Subcutaneous abdominal adipose tissue (tissue), 5 donors: ENCODE measurements around the gene HMGCL.
A peak's percentile ranks its signal among the peaks of the same experiment; 100 is the strongest.

ENCODE experiments used
- H3K27ac ChIP-seq: one replicate; pipeline ENCODE4 v1.7.0; 2013; ENCODE audit warnings: low read depth, mild to moderate bottlenecking, inconsistent platforms, low read length, moderate library complexity
- H3K27me3 ChIP-seq, 5 donors: one replicate each; pipeline ENCODE4 v1.7.0; 2013; ENCODE audit warnings: low read length in 5 of 5, inconsistent platforms in 1 of 5; ENCODE audit not compliant: control insufficient read depth in 5 of 5, insufficient read depth in 4 of 5
- H3K36me3 ChIP-seq, 5 donors: one replicate each; pipeline ENCODE4 v1.7.0; 2013; ENCODE audit warnings: low read length in 5 of 5; ENCODE audit not compliant: control insufficient read depth in 5 of 5, insufficient read depth in 5 of 5
- H3K4me1 ChIP-seq, 5 donors: one replicate each; pipeline ENCODE4 v1.7.0; 2013; ENCODE audit warnings: low read length in 5 of 5, mild to moderate bottlenecking in 3 of 5, moderate library complexity in 1 of 5; ENCODE audit not compliant: control insufficient read depth in 5 of 5, insufficient read depth in 5 of 5
- H3K4me3 ChIP-seq, 5 donors: one replicate each; pipeline ENCODE4 v1.7.0; 2013; ENCODE audit warnings: low read length in 5 of 5, low read depth in 1 of 5
- H3K9ac ChIP-seq, 5 donors: one replicate each; pipeline ENCODE4 v1.7.0; 2013; ENCODE audit warnings: low read length in 5 of 5, mild to moderate bottlenecking in 4 of 5, moderate library complexity in 3 of 5
- H3K9me3 ChIP-seq, 5 donors: one replicate each; pipeline ENCODE4 v1.7.0; 2013; ENCODE audit warnings: low read length in 5 of 5; ENCODE audit not compliant: control insufficient read depth in 5 of 5
- donor health status: healthy.
- donor health status: healthy.
- donor health status: healthy.
- donor health status: healthy.
- donor health status: healthy.

The HMGCL gene

DNA sequence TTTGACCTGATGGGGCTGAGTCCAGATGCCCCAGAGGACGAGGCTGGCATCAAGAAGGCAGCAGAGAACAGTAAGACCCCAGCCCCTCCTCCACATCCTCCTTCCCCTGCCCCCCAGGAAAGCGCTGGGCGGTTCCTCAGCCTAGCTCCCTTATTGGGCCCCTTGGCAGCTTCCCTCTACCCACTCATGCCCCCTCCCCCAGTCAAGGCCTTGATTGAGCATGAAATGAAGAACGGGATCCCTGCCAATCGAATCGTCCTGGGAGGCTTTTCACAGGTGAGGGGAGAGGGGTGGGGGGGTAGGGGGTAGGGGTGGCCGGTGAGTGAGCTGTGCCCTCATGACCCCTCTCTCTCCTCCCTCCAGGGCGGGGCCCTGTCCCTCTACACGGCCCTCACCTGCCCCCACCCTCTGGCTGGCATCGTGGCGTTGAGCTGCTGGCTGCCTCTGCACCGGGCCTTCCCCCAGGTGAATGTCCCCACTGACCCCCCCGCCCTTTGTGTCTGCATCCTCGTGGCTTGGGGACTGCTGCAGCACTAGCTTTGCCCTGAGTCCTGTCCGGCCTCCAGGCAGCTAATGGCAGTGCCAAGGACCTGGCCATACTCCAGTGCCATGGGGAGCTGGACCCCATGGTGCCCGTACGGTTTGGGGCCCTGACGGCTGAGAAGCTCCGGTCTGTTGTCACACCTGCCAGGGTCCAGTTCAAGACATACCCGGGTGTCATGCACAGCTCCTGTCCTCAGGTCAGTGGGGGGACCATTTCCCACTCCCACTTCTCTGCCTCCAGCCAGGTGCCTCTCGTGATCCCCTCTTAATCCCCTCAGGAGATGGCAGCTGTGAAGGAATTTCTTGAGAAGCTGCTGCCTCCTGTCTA lies 31.1 kb downstream of the HMGCL start:
- peaks cover 0 to 57% (median 37%) of the 10 kb centered on the region in 5 donors for H3K36me3 ChIP-seq
- no peak overlapping the region for H3K4me3 ChIP-seq
- H3K27me3 ChIP-seq, result no peaks in the 10 kb centered on the region
- H3K27ac ChIP-seq, result no peak overlapping the region
- peaks cover 9 to 32% (median 28%) of the 10 kb centered on the region in 5 donors for H3K4me1 ChIP-seq
- no peaks in the 10 kb centered on the region for H3K9me3 ChIP-seq
- H3K9ac ChIP-seq, result no peak overlapping the region

DNA sequence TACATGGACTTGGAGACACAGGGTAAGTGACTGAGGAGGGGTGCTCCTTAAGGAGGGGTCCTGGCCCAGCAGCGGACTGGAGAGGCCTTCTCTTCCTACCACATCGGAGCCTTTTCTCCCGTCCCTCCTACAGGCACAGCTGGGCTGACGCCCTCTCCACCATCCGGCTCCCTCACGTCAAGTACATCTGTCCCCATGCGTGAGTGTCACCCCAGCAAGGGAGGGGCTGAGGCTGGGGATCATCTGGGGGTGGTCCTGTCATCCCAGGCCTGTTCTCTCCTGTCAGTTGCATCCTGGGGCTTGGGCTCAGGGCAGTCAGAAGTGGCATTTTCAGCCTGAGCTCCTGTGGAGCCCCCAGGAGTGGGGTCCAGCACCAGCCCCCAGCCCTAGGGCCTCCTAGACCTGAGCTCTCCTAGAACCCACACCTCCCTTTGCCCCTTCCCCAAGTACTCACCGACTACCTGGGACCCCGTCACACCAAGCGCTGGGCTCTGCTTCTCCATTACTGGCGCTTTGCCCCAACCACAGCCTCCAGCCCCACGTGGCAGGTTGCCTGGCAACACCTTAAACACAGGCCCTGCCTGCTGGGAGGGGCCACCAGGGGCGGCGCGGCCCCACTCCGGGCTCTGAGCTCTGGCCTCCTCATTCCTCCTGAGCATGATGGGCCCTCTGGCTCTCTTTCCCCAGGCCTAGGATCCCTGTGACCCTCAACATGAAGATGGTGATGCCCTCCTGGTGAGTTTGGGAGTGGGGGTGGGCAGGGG lies 32.0 kb downstream of the HMGCL start:
- H3K27ac ChIP-seq, result no peak overlapping the region
- peaks cover 9 to 29% (median 23%) of the 10 kb centered on the region in 5 donors for H3K4me1 ChIP-seq
- no peaks in the 10 kb centered on the region for H3K27me3 ChIP-seq
- H3K9ac ChIP-seq, result peak overlapping the region in 1 of 5 donors; percentile 64
- H3K4me3 ChIP-seq, result no peak overlapping the region
- peaks cover 0 to 61% (median 36%) of the 10 kb centered on the region in 5 donors for H3K36me3 ChIP-seq
- no peaks in the 10 kb centered on the region for H3K9me3 ChIP-seq

DNA sequence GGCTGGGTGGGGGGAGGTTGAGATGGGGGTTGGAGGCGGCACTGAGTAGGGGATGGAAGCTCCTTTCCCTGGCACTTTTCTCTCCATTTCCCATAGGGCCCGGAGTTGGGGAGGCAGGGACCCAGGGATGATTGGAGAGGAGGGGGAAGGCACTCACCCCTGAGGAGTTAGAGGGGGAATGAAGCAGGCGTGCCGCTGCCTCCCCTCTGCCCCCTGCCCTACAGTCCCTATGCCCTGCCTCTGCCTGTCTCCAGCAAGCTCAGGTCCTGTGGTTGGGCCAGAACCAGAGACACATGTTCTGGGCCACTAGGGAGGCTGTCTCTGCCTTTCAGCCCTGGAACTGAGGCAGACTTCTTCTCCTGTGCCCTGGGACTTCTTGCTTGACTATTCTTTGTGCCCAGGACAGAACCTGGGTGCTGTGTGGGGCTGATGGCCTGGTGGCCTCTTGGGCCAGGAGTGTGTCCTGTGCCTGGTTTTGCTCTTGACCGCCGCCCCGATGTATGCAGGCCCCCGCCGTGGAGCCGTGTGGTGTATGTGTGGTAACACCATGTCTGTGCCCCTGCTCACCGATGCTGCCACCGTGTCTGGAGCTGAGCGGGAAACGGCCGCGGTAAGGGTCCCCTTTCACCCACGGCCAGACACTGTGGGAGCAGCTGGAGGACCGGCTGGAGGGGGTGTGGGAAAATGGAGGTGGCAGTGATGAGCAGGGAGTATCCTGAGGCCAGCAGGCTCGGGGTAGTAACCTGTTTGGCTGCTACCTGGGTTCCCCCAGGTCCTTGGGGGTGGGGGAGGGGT lies 32.9 kb downstream of the HMGCL start:
- H3K4me1 ChIP-seq, result peaks cover 9 to 29% (median 23%) of the 10 kb centered on the region in 5 donors
- peaks cover 0 to 61% (median 37%) of the 10 kb centered on the region in 5 donors for H3K36me3 ChIP-seq
- H3K9me3 ChIP-seq, result no peaks in the 10 kb centered on the region
- H3K4me3 ChIP-seq, result peak overlapping the region in 4 of 5 donors; percentile 32 to 75 (median 35)
- no peak overlapping the region for H3K27ac ChIP-seq
- no peaks in the 10 kb centered on the region for H3K27me3 ChIP-seq
- H3K9ac ChIP-seq, result peak overlapping the region in 3 of 5 donors; percentile 4 to 64 (median 59)

DNA sequence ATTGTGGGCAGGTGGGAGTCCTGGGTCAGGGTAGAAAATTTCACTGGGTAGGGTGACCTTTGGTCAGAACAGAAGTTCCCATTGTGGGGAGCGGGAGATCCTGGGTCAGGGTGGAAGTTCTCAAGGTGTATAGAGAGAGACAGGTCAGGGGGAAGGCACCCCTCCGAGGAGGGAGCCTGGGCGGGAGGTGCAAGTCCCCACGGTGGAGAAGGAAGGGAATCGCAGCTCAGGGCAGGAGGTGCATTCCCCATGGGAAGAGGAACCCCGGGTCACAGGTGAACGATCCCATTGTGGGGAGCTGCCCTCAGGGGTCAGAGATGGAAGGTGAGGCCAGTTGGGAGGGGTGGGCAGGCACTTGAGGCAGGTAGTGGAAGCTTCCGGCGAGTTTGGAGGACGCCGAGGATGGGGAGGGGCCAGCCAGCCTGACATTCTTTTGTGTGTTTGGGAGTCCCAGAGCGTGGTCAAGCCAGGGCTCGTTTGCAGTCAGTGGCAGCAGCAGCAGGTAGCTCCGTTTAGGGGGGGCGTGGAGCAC lies 33.6 kb downstream of the HMGCL start:
- Histone ChIP-seq H3K9ac (peak overlapping the region; percentile 78 to 94 (median 88)), H3K4me3 (peak overlapping the region; percentile 75 to 97 (median 87)), H3K36me3 (peaks cover 0 to 62% (median 39%) of the 10 kb centered on the region in 5 donors), H3K9me3 (no peaks in the 10 kb centered on the region), H3K27me3 (no peaks in the 10 kb centered on the region), H3K27ac (peak overlapping the region; percentile 54), H3K4me1 (peaks cover 9 to 29% (median 23%) of the 10 kb centered on the region in 5 donors)

DNA sequence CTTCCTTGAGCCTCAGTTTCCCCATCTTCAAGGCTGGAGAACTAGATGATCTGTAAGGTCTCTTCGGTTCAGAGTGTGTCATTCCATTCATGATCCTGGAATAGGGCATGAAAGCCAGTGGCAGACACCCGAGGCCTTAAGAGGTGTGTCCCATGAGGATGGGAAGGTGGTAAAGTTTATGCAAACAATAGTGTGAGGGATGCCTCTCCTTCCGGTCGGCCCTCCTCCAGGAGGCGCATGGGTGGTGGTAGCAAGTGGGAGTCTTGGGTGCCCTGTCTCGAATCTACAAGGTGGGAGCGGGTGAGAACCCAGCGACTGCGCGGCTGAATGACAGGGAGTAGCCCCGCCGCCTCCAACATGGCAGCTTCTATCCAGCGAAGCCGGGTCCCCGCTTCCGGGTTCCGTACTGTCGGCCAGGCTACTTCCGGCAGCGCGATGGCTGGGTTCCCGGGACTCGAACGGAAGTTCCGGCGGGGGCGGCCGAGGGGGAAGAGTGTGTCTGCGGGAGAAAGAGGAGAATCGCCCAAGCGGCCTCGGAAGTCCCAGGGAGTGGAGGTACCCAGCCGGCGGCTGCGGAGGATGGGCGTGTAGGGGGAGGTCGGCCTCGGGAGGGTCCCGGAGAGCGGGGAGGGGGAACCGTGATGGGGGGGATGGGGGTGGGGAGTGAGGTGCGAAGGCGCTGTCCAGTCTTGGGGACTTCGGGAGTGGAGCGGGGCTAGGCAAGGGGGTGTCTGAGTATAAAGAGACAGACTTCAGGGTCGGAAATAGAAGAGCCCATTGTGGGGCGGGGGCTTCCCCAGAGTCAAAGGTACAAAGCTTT lies 34.3 kb downstream of the HMGCL start, which contains the start of gene LYPLA2:
Gene LYPLA2, plus strand, starts transcription at position 450 of the 820 bp plus-strand sequence. CDS start 1,538 bp downstream, outside the sequence.
- peaks cover 5 to 60% (median 39%) of the 10 kb centered on the region in 5 donors for H3K36me3 ChIP-seq
- H3K4me1 ChIP-seq, result peaks cover 9 to 29% (median 23%) of the 10 kb centered on the region in 5 donors
- H3K27ac ChIP-seq, result peak within 1 kb of the TSS; percentile 54
- H3K27me3 ChIP-seq, result no peaks in the 10 kb centered on the region
- H3K9me3 ChIP-seq, result no peaks in the 10 kb centered on the region
- H3K9ac ChIP-seq, result peak within 1 kb of the TSS; percentile 78 to 94 (median 88)
- H3K4me3 ChIP-seq, result peak within 1 kb of the TSS; percentile 75 to 97 (median 87)

DNA sequence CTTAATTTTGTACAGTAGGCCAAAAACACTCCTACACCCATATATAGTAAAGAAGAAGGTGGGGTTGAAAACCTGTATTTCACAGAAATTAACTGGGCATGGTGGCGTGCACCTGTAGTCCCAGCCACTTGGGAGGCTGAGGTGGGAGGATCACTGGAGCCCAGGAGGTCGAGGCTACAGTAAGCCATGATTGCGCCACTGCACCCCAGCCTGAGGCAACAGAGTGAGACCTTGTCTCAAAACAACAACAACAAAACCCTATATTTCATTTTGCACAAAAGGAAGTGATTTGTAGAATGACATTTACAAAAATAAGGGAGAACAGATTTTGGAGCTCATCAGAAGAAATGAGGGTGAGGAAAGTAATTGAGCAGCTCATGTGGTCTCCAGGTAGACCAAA lies 36.5 kb downstream of the HMGCL start:
- Histone ChIP-seq H3K27ac (no peak overlapping the region), H3K27me3 (no peaks in the 10 kb centered on the region), H3K9ac (no peak overlapping the region), H3K4me1 (peaks cover 9 to 29% (median 23%) of the 10 kb centered on the region in 5 donors), H3K9me3 (no peaks in the 10 kb centered on the region), H3K36me3 (peaks cover 9 to 53% (median 38%) of the 10 kb centered on the region in 5 donors), H3K4me3 (no peak overlapping the region)

DNA sequence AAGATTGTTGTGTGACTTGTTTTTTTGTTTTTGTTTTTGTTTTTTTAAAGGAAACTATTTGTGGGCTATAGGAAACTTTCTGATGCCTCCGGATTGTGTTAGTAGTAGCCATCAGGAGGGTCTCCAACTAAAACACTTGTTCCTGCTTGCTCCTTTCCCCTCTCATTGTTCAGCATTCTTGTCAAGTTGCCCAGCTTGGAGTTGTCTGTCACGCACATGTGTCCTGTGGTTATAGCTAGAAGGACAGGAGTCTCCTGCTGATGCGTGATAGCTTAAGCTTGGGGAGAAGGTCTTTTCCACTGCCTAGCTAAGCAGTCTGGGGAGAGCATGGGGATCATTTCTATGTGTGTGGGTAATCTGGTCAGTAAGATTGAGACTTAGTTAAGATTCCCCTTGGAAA lies 37.5 kb downstream of the HMGCL start:
- no peak overlapping the region for H3K27ac ChIP-seq
- no peaks in the 10 kb centered on the region for H3K27me3 ChIP-seq
- H3K4me3 ChIP-seq, result no peak overlapping the region
- H3K9ac ChIP-seq, result no peak overlapping the region
- H3K36me3 ChIP-seq, result peaks cover 9 to 45% (median 30%) of the 10 kb centered on the region in 5 donors
- no peaks in the 10 kb centered on the region for H3K9me3 ChIP-seq
- peaks cover 9 to 23% (median 22%) of the 10 kb centered on the region in 5 donors for H3K4me1 ChIP-seq

DNA sequence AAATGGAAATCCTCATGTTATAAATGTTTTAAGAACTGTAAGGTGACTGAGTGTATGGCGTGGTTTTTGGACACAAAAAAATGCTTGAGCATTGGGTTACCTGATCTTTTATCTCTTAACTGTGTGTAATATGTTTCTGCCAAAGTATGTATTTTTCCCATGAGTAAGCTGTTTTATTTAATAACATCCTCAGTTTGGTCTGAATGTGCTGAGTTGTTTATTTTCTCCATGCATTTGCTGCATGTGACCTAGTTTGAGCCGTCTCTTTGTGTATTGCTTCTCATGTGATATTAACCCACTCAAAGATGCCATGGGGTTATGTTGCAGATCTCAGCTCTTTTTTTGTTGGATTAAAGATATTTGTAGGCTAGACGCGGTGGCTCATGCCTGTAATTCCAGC lies 40.4 kb downstream of the HMGCL start:
- Histone ChIP-seq H3K4me1 (peaks cover 0 to 3% (median 0%) of the 10 kb centered on the region in 5 donors), H3K9me3 (no peaks in the 10 kb centered on the region), H3K27ac (no peak overlapping the region), H3K27me3 (no peaks in the 10 kb centered on the region), H3K4me3 (no peak overlapping the region), H3K36me3 (peaks cover 19 to 50% (median 30%) of the 10 kb centered on the region in 5 donors), H3K9ac (no peak overlapping the region)
